ENCODE data around the gene MRPS35. TPM values are rescaled to one million over a fixed set of nuclear protein-coding genes. Genes with fewer than 3 reads are reported as not detected.

Gene MRPS35
- total RNA-seq, 1 experiment from 2014 or later: 91.7 TPM

DNA sequence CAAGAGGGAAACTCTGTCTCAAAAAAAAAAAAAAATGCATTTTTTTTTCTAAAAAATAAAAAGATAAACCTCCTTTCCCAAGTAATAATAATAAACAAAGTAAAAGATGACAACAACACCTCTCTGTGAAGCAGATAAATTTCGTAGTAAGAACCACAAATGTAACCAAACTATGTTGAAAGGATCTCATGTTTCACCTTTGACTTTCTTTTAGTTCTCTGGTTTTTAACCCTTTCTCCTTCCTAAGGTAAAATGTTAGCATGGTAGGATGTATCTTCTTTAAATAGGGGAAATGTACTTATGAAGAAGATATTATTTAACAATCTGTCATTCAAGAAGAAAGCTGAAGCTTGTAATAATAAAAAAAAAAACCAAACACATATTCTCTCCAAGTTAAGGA lies 67.6 kb downstream of the MRPS35 start:
- no peaks in the 10 kb centered on the region for H3K9me3 ChIP-seq (ENCODE audit: insufficient read depth, low read depth)
- peaks cover 24% of the 10 kb centered on the region for H3F3A ChIP-seq (ENCODE audit: insufficient read depth, low read depth)
- TF ChIP-seq, protein P1, sequence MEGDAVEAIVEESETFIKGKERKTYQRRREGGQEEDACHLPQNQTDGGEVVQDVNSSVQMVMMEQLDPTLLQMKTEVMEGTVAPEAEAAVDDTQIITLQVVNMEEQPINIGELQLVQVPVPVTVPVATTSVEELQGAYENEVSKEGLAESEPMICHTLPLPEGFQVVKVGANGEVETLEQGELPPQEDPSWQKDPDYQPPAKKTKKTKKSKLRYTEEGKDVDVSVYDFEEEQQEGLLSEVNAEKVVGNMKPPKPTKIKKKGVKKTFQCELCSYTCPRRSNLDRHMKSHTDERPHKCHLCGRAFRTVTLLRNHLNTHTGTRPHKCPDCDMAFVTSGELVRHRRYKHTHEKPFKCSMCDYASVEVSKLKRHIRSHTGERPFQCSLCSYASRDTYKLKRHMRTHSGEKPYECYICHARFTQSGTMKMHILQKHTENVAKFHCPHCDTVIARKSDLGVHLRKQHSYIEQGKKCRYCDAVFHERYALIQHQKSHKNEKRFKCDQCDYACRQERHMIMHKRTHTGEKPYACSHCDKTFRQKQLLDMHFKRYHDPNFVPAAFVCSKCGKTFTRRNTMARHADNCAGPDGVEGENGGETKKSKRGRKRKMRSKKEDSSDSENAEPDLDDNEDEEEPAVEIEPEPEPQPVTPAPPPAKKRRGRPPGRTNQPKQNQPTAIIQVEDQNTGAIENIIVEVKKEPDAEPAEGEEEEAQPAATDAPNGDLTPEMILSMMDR (conservative IDR thresholded peaks at IDR 0.05): no peak
- TF ChIP-seq EZH2 (IDR thresholded peaks at IDR 0.05; ENCODE audit: low read depth): no peak
- peak overlapping the region; percentile 4; the same call in 1 of the 2 replicates for H3K4me2 ChIP-seq
- H3K79me2 ChIP-seq (ENCODE audit: low read depth): peaks cover 29% of the 10 kb centered on the region
- ChIA-PET CTCF (no interaction called here), POLR2A (ENCODE audit: unreplicated experiment) (no interaction called here)
- no peaks in the 10 kb centered on the region for H3K9me2 ChIP-seq (ENCODE audit: insufficient read depth)
- peaks cover 49% of the 10 kb centered on the region for H3K4me1 ChIP-seq (replicated peaks; ENCODE audit: insufficient read depth)
- 0 out of 2 replicates have a peak, but pooled peaks cover 6% of the 10 kb centered on the region for H3K36me3 ChIP-seq (ENCODE audit: low read depth)
- BruUV-seq (replicated peaks): no TSS peak
- no peaks in the 10 kb centered on the region for H3K27me3 ChIP-seq (ENCODE audit: insufficient read depth, low read depth)
- DNase-seq: no peak
- intact Hi-C loops (cut with micrococcal nuclease; ENCODE audit: unreplicated experiment): no loop called here
- H3K27ac ChIP-seq: no peak overlapping the region
- H3K4me3 ChIP-seq: no peak overlapping the region
- no peak overlapping the region for H2AFZ ChIP-seq
- no peaks in the 10 kb centered on the region for H4K20me1 ChIP-seq (ENCODE audit: insufficient read depth)

DNA sequence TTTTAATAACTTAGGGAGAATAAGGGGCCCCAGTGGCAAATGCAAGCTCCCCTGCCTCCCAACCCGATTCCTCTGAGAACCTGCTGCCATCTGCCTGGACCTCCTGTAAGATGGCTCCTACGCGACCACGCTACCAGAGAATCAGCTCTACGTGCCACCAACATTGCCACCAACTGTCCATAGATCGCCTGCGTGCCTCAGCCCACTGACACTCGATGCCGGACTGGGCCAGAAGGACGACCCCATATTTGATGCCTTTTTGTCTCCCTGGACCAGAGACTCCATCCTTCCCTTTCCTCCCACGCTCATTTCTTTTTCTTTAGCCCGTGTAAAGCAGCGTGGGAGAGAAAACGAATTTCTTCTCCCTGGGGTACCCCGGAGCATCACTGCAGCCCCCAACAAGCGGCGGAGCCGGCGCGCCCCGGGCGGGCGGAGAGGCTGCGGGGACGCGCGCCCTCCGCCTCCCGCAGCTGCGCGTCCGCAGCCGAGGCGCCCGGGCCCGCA lies 68.8 kb downstream of the MRPS35 start:
- no peak for TF ChIP-seq EZH2 (IDR thresholded peaks at IDR 0.05; ENCODE audit: low read depth)
- TF ChIP-seq, protein P1 (conservative IDR thresholded peaks at IDR 0.05): no peak
- ChIA-PET CTCF (interaction anchor here (1.0 kb wide), 1 partner anchor 42 kb away, joined by 5 read pairs; no protein-coding TSS in a partner anchor), POLR2A (ENCODE audit: unreplicated experiment) (interaction anchor here (0.6 to 0.7 kb wide), 2 partner anchors 9 to 1942 kb away, joined by 3 to 5 read pairs; no protein-coding TSS in a partner anchor)
- Histone ChIP-seq H3K36me3 (ENCODE audit: low read depth) (0 out of 2 replicates have a peak, but pooled peaks cover 6% of the 10 kb centered on the region), H3F3A (ENCODE audit: insufficient read depth, low read depth) (peaks cover 19% of the 10 kb centered on the region; the same call in 1 of the 2 replicates), H2AFZ (peak overlapping the region; percentile 81), H3K27me3 (ENCODE audit: insufficient read depth, low read depth) (no peaks in the 10 kb centered on the region), H3K27ac (peak overlapping the region; percentile 64; the same call in 1 of the 2 replicates), H3K4me3 (peak overlapping the region; percentile 74; the same call in 1 of the 2 replicates), H3K4me2 (peak overlapping the region; percentile 76), H4K20me1 (ENCODE audit: insufficient read depth) (no peaks in the 10 kb centered on the region), H3K9me3 (ENCODE audit: insufficient read depth, low read depth) (no peaks in the 10 kb centered on the region), H3K4me1 (replicated peaks; ENCODE audit: insufficient read depth) (peaks cover 39% of the 10 kb centered on the region), H3K79me2 (ENCODE audit: low read depth) (peaks cover 42% of the 10 kb centered on the region), H3K9me2 (ENCODE audit: insufficient read depth) (no peaks in the 10 kb centered on the region)
- TSS peak; percentile 77 for BruUV-seq (replicated peaks)
- intact Hi-C loops (cut with micrococcal nuclease; ENCODE audit: unreplicated experiment): no loop called here
- DNase-seq: peak in 1 of 2 experiments; percentile 15

DNA sequence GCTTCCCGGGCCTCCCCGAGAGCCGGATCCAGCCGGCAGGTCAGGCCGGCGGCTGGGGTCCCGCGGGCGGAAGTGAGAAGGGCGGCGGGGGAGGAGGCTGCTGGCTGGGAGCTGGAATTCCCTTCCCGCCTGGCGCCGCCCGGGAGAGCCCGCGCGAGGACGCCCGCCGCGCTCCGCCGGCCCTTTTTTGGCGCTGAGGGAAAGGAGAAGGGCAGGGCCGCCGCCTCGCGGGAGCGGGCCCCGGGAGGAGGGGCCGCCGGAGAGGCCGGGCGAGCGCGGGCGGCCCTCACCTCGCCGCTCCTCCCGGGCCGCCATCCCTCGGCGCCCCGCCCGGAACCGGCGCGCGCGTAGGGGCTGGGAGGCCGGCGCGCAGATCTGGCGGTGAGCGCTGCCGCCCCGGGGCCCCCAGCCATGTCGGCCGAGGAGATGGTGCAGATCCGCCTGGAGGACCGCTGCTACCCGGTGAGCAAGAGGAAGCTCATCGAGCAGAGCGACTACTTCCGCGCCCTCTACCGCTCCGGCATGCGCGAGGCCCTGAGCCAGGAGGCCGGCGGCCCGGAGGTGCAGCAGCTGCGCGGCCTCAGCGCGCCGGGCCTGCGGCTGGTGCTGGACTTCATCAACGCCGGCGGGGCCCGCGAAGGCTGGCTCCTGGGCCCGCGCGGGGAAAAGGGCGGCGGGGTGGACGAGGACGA lies 69.4 kb downstream of the MRPS35 start, which contains the start of the genes KLHL42 and MANSC4:
TSS of gene KLHL42 (plus strand) at position 314 of the 692 bp plus-strand sequence. CDS start at position 412, 98 bp downstream.
TSS of gene MANSC4 (minus strand) at position 317 of the 692 bp plus-strand sequence. CDS start 8,960 bp downstream, outside the sequence.
- Histone ChIP-seq H3K27ac (peak within 1 kb of the TSS; percentile 64), H3K4me1 (replicated peaks; ENCODE audit: insufficient read depth) (peaks cover 45% of the 10 kb centered on the region), H3K27me3 (ENCODE audit: insufficient read depth, low read depth) (no peaks in the 10 kb centered on the region), H3K4me3 (peak within 1 kb of the TSS; percentile 74), H2AFZ (peak within 1 kb of the TSS; percentile 81), H3K36me3 (ENCODE audit: low read depth) (peaks cover 11% of the 10 kb centered on the region), H3K9me2 (ENCODE audit: insufficient read depth) (no peaks in the 10 kb centered on the region), H3K4me2 (peak within 1 kb of the TSS; percentile 87), H4K20me1 (ENCODE audit: insufficient read depth) (no peaks in the 10 kb centered on the region), H3F3A (ENCODE audit: insufficient read depth, low read depth) (peaks cover 25% of the 10 kb centered on the region), H3K9me3 (ENCODE audit: insufficient read depth, low read depth) (no peaks in the 10 kb centered on the region), H3K79me2 (ENCODE audit: low read depth) (peaks cover 48% of the 10 kb centered on the region)
- CTCF ChIA-PET: interaction anchor here (1.0 kb wide), 1 partner anchor 41 kb away, joined by 5 read pairs; no protein-coding TSS in a partner anchor
- no TSS peak for BruUV-seq (replicated peaks)
- POLR2A ChIA-PET (ENCODE audit: unreplicated experiment): interaction anchor here (0.5 to 0.7 kb wide), 3 partner anchors 8 to 1941 kb away, joined by 3 to 5 read pairs (median 4); no protein-coding TSS in a partner anchor
- TF ChIP-seq, protein P1 (conservative IDR thresholded peaks at IDR 0.05): no peak; the same call in 1 of the 2 replicates
- TF ChIP-seq EZH2 (IDR thresholded peaks at IDR 0.05; ENCODE audit: low read depth): no peak
- intact Hi-C loops (cut with micrococcal nuclease; ENCODE audit: unreplicated experiment): loop anchor here (2.0 to 5.0 kb wide), 3 partner anchors 42 to 189 kb away; no protein-coding TSS in a partner anchor
- DNase-seq: peak; percentile 59 to 77
